CD4-positive, alpha-beta T cell treated with Interleukin-10 for 1 hour (primary cell): ENCODE measurements around the gene CDH13.

Source experiments
- DNase-seq: peaks from one replicate; pipeline ENCODE4 v3.0.0-alpha.2; 2020

The CDH13 gene

GRCh38 chr16:83136419-83136818, 509.6 kb downstream of the CDH13 start:
- DNase-seq: no peak

- no peak for DNase-seq
These were observed 510.2 kb downstream of the CDH13 start for GRCh38 chr16:83136924-83137323.

GRCh38 chr16:83137326-83137781, 510.6 kb downstream of the CDH13 start:
- peak; percentile 44 for DNase-seq

GRCh38 chr16:83137894-83138293, 511.1 kb downstream of the CDH13 start:
- DNase-seq: no peak

GRCh38 chr16:83138512-83138911, 511.7 kb downstream of the CDH13 start:
- DNase-seq: no peak

- no peak for DNase-seq
These were observed 512.4 kb downstream of the CDH13 start for GRCh38 chr16:83138976-83139690.

- no peak for DNase-seq
These were observed 517.0 kb downstream of the CDH13 start for GRCh38 chr16:83143788-83144187.

- no peak for DNase-seq
These were observed 518.5 kb downstream of the CDH13 start for GRCh38 chr16:83145297-83145696.

GRCh38 chr16:83147244-83147643, 520.5 kb downstream of the CDH13 start:
- no peak for DNase-seq

- DNase-seq: no peak
These were observed 531.7 kb downstream of the CDH13 start for GRCh38 chr16:83158320-83158957.

- DNase-seq: no peak
These were observed 532.3 kb downstream of the CDH13 start for GRCh38 chr16:83159049-83159448.

GRCh38 chr16:83160287-83161020, 533.7 kb downstream of the CDH13 start:
- DNase-seq: no peak

GRCh38 chr16:83162791-83163190, 536.0 kb downstream of the CDH13 start:
- no peak for DNase-seq

GRCh38 chr16:83164816-83165215, 538.0 kb downstream of the CDH13 start:
- DNase-seq: no peak

- DNase-seq: no peak
These were observed 544.6 kb downstream of the CDH13 start for GRCh38 chr16:83171396-83171795.

- DNase-seq: no peak
These were observed 547.9 kb downstream of the CDH13 start for GRCh38 chr16:83174671-83175070.

GRCh38 chr16:83176802-83177201, 550.0 kb downstream of the CDH13 start:
- no peak for DNase-seq

- no peak for DNase-seq
These were observed 559.1 kb downstream of the CDH13 start for GRCh38 chr16:83185902-83186301.

- no peak for DNase-seq
These were observed 560.6 kb downstream of the CDH13 start for GRCh38 chr16:83187405-83187804.

GRCh38 chr16:83196796-83197195, 570.0 kb downstream of the CDH13 start:
- no peak for DNase-seq

GRCh38 chr16:83197450-83197849, 570.7 kb downstream of the CDH13 start:
- no peak for DNase-seq

GRCh38 chr16:83198977-83199376, 572.2 kb downstream of the CDH13 start:
- no peak for DNase-seq

GRCh38 chr16:83200005-83200779, 573.4 kb downstream of the CDH13 start:
- no peak for DNase-seq
